ENCODE results near the gene POLK. TPM values are rescaled to one million over a fixed set of nuclear protein-coding genes. Genes with fewer than 3 reads are reported as not detected.
A peak's percentile ranks its signal among the peaks of the same experiment; 100 is the strongest.
"Not testable (repeated sequence)": the region's sequence is repeated elsewhere in the genome, so short reads cannot be mapped to it uniquely, and the experiment has no call there.

Gene POLK
- 10 to 100 TPM; 30.1 to 37.8 (median 32.0) TPM for polyA plus RNA-seq (ENCODE audit: insufficient read length in 4 of 4)

DNA sequence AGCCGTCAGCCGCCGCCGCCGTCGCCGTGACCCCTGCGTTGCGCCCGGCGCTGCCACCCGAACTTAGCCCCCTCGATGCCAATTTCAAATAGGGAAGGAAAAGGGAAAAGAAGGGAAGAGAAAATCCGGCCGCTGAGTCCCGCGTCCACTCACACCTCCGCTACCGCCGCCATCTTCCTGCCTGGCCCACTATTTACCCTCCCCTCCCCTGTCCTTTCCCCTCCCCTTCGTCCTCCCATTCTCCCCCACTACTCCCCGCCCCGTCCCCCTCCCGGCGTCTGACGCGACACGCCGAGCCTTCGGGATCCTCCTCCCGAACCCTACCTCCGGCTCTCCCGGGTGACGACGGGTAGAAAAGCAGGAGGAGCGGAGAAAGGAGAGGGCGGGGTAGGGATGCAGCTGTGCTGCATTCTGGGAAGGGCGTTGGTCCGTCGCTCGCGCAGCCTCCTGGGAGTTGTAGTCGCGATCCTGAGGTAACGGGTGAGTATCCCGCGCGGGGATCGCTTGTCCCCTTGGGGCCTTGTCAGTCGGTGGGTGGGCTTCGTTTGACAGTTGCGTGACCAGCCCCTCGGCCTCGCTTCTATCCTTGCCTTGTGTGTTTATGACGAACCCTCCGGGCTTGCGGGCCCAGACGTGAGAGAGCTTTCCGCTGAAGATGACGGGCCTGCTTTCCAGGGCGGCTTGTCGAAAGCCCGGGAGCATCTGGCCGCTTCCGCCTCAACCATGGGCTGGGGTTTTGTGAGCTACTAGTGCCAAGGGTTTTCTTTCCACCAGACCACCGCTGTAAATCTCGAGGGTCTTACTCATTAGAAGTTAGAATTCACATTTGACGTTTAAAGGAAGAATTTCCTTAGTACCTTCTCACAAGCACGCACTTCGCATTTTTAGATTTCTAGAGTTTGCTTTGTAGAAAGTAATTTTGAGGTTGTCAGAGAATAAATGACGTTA is at the start of gene POLK, which contains the start of gene CERT1:
TSS of gene POLK (plus strand) at position 457 of the 948 bp plus-strand sequence.
TSS of gene CERT1 (minus strand) at position 195 of the 948 bp plus-strand sequence. CDS start 422 bp downstream, outside the sequence.
- peak; percentile 95 to 98 (median 97) for DNase-seq (ENCODE audit: low read depth in 4 of 4, low spot score in 3 of 4)

DNA sequence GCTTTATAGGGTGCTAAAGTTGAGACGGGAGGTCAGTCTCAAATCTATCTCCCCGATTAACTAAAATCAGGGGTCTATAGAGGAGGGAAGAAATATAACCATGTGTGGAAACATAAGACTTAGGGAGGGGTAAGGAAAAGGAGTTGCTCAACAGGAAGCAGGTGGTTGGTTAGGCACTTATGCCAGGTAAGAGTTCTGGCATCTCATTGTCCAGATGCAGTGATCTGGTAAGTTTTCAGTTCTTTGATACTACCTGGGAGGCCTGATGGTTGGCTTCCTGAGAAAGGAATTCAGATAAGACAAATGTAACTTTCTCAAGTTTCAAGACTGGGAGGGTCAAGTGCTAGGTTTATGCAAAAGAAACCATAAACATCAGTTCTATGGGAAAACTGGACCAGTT is 48.0 kb upstream of the POLK start:
- no peak for DNase-seq (ENCODE audit: low read depth in 4 of 4, low spot score in 3 of 4)

DNA sequence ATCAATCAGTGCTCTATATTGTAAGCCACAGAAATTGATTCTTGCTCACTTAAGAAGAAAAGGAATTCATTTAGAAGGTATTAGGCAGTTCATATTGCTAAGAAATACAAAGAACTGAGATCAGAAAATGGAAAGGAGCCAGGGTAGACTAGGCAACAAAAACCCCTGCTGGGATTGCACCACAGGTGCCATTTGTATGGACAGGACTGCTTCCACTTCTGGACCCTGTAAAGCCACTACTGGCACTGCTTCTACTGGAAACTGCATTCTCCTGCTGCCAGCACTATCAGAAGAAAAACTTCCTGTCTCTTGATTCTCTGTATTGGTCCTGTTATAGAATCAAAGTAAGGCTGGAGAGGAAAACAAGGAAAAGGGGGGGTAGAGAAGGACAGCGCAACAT is 46.2 kb upstream of the POLK start:
- DNase-seq (ENCODE audit: low read depth in 4 of 4, low spot score in 3 of 4): no peak

DNA sequence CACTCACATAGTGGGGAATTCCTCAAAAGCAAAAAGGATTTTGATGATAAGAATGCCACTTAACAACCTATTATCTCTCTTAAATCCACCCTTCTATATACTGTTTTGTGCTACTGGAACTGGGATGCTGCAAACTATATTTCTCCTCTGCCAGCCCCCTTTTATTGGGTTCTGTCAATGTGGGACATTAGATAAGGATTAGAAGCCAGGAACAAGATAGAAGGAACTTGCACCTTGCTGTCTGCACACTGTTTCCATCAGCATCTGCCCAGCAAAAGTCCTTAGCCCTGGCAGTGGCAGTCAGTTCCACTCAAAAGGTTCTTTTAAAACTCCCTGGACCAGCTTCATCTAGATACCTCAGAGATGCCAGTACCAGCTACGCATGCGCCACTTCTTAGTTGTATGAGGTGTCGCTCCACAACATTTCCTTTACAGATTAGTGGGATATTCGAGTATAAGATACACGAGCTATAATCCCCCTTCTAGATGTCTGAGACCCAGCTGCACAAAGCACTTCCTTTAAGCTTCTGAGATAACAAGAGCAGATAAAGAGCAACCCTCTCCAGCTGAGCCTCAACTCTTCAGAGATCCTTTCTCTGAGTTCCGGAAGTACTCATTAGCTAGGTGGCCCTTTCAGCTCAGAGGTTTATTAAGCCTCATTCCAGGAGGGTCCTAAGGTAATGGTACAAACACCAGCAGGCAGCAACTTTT is 45.5 kb upstream of the POLK start:
- no peak for DNase-seq (ENCODE audit: low read depth in 4 of 4, low spot score in 3 of 4)

DNA sequence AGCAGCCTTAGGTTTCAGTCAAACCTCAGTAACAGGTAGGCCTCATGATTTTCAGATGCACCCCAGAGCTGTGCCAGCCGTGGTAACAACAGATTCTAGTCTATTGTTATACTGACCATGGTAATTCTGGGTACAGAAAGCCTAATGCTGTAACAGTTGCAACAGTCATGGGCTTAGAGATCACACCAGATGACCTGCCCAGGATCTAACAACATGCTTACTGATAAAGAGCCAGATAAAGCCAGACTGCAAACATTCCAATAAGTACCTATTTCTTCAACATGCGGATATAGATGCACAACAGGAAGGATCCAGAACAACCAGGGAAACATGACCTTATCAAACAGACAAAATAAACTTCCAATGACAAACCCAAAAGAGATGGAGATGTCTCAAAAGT is 43.1 kb upstream of the POLK start:
- DNase-seq (ENCODE audit: low read depth in 4 of 4, low spot score in 3 of 4): no peak

DNA sequence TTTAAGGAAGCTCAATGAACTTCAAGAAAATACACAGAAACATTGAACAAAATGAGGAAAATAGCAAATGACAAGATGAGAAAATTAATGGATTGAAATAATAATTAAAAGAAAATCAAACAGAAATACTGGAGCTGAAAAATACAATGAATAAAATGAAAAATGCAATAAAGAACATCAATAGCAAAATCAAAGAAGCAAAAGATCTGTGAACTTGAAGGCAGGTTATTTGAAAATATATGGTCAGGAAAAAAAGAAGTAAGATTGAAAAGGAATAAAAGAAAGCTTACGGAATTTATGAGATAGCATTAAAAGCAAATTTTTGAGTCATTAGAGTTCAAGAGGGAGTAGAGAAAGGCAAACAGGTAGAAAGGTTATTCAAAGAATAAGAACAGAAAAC is 42.7 kb upstream of the POLK start:
- no peak for DNase-seq (ENCODE audit: low read depth in 4 of 4, low spot score in 3 of 4)

DNA sequence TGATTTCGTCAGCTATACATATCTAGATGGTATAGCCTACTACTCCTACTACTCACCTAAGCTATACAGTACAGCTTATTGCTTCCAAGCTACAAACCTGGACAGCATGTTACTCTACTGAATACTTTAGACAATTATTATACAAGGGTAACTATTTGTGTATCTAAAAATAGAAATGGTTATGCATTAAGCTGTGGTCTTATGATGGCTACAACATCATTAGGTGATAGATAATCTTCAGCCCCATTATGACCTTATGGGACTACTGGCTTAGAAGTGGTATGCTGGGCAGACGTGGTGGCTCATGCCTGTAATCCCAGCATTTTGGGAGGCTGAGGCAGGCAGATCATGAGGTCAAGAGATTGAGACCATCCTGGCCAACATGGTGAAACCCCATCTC is 40.5 kb upstream of the POLK start:
- DNase-seq (ENCODE audit: low read depth in 4 of 4, low spot score in 3 of 4): no peak

DNA sequence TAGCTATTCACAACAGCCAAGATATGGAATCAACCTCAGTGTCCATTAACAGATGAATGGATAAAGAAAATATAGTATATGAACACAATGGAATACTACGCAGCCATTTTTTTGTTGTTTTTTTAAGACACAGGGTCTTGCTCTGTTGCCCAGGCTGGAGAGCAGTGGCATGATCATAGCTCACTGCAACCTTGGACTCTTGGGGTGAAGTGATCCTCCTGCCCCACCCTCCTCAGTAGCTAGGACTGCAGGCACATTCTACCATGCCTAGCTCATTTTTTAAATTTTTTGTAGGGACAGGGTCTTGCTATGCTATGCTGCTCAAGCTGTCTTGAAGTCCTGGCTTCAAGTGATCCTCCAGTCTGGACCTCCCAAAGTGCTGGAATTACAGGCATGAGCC is 38.7 kb upstream of the POLK start:
- DNase-seq (ENCODE audit: low read depth in 4 of 4, low spot score in 3 of 4): no peak

DNA sequence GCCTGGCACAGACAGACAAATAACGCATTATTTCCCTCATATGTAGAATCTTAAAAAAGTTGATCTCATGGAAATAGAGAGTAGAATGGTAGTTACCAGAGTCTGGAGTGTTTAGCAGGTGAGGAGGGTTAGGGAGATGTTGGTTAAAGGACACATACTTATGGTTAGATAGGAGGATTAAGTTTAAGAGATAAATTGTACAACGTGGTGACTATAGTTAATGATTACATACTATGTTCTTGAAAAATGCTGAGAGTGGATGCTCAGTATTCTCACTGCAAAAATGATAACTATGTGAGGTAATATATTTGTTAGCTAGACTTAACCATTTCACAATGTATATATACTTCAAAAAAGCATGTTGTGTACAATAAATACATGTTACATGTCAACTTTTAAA is 38.2 kb upstream of the POLK start:
- no peak for DNase-seq (ENCODE audit: low read depth in 4 of 4, low spot score in 3 of 4)

DNA sequence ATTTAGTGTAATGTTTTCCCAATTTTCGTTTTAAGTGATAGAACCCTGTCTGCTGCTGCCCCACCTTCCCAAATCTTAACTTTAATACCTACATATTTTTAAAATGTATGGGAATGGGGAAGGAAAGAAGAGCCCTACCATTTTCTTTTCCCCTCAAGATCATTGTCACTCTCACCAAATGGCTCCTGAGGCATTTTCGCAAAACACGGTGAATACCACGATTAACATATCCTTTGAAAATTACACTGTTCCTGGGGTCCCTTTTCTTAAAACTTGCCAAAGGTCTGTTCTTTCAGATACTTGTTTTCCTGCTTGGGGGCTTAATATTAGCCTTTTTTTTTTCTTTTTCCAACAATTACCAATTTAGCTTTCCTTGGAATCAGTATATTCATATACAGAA is 36.3 kb upstream of the POLK start:
- no peak for DNase-seq (ENCODE audit: low read depth in 4 of 4, low spot score in 3 of 4)

DNA sequence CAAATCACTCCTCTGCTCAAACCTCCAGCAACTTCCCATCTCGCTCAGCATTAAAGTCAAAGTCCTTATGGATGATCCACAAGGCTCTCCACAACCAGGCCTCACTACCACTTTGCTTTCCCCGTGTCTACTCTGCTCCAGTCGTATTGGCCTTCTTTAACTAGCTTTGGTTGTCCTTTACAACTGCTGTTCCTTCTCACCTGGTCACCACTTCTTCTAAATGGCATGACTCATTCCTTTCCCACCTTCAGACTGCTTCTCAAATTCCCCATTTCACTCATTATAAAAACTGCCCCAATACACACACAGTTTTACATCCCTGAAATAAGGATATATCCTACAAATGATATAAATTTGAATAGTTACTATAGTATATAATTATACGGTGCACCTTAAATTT is 30.7 kb upstream of the POLK start:
- DNase-seq (ENCODE audit: low read depth in 4 of 4, low spot score in 3 of 4): no peak

DNA sequence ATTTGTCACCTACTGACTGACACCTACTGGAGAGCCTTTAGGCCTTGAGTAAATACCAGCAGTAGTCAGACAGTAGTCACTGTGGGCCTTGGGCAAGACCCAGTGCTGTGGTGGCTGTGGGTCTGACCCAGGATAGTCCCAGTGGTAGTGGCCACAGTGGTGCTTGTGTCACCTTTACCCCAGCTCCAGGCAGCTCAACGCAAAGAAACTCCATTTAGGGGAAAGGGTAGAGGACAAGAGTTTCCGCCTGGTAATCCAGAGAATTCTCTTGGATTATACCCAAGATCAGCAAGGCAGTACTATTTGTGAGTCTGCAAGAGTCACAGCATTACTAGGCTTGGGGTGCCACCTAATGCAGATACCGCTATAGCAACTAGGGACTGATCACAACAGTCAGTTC is 29.2 kb upstream of the POLK start:
- no peak for DNase-seq (ENCODE audit: low read depth in 4 of 4, low spot score in 3 of 4)

DNA sequence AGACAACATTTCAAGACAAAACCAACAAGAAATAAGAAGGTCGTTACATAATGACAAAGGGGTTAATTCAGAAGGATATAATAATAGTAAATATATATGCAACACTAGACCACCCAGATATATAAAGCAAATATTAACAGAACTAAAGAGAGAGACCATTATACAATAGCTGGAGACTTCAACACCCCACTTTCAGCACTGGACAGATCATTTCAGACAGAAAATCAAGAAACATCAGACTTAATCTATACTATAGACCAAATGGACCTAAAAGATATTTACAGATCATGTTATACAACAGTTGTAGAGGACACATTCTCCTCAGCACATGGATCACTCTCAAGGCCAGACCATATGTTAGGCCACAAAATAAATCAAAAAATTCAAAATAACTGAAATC is 27.1 kb upstream of the POLK start:
- no peak for DNase-seq (ENCODE audit: low read depth in 4 of 4, low spot score in 3 of 4)

DNA sequence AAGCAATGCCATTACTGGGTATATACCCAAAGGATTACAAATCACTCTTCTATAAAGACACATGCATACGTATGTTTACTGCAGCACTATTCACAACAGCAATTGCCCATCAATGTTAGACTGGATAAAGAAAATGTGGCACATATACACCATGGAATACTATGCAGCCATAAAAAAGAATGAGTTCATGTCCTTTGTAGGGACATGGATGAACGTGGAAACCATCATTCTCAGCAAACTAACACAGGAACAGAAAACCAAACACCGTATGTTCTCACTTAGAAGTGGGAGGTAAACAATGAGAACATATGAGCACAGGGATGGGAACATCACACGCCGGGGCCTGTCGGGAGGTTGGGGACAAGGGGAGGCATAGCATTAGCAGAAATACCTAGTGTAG is 21.8 kb upstream of the POLK start:
- not testable (repeated sequence) for DNase-seq (ENCODE audit: low read depth in 4 of 4, low spot score in 3 of 4)

DNA sequence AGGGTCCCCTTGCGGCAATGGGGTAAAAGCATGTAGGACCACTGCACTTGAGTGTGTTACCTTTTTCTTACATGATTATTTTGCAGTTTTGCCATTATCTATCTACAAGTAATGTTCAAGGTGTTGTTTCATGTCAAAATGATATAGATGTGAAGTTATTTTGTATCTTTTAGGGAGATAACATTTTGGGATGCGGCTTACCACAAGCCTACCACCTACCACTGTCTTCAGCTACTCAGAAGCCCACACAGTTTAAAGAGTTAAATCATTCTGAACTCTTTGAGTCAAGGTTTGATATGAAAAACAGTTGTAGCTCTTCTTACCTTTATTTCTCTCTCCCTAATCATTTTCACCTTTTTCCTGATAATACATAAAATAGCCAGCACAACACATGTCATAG is 20.1 kb upstream of the POLK start:
- DNase-seq (ENCODE audit: low read depth in 4 of 4, low spot score in 3 of 4): no peak

DNA sequence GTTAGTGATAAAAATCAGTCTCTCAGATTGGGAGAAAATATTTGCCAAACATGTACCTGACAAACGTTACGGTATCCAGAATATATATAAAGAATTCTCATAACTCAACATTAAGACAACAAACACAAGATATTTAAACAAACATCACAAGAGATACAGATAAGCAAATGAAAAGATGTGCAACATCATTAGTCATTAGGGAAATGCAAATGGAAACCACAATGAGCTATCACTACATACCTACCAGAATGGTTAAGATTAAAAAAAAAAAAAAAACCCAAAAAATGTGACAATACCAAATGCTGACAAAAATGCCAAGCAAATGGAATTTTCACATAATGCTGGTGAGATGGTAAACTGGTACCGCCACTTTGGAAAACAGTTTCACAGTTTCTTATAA is 15.7 kb upstream of the POLK start:
- DNase-seq (ENCODE audit: low read depth in 4 of 4, low spot score in 3 of 4): no peak

DNA sequence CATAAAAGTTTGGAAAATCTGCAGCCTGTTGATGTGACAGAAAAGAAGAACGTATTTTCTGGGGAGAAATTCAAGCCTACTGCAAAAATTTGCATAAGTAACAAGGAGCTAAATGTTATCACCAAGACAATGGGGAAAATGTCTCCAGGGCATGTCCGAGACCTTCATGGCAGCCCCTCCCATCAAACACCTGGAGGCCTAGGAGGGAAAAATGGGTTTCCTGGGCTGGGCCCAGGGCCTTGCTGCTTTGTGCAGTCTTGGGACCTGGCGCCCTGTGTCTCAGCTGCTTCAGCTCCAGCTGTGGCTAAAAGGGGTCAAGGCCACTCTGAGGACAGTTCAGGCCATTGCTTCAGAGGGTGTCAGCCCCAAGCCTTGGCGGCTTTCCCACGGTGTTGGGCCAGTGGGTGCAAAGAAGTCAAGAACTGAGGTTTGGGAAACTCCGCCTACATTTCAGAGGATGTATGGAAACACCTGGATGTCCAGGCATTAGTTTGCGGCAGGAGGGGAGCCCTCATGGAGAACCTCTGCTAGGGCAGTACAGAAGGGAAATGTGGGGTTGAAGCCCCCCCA is 13.4 kb upstream of the POLK start:
- no peak for DNase-seq (ENCODE audit: low read depth in 4 of 4, low spot score in 3 of 4)

DNA sequence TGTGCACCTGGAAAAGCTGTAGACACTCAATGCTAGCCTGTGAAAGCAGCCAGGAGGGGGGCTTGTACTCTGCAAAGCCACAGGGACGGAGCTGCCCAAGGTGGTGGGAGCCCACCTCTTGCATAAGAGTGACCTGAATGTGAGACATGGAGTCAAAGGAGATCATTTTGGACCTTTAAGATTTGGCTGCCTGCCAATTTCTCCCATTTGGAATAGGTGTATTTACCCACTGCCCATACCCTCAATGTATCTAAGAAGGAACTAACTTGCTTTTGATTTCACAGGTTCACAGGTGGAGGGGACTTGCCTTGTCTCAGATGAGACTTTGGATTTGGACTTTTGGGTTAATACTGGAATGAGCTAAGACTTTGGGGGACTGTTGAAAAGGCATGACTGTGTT is 12.8 kb upstream of the POLK start:
- DNase-seq (ENCODE audit: low read depth in 4 of 4, low spot score in 3 of 4): not testable (repeated sequence)

DNA sequence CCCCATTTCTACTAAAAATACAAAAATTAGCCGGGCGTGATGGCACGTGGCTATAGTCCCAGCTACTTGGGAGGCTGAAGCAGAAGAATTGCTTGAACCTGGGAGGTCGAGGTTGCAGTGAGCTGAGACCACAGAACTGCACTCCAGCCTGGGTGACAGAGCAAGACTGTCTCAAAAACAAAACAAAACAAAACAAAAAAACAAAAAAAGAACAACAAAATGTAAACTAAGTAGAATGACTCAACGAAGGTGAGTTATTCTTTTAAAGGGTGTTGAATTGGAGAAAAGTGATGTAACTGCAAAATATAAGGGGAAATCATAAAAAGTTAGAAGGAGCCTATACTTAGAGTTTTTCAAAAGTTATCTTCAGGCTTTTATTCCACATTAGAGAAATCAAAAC is 6.6 kb upstream of the POLK start:
- not testable (repeated sequence) for DNase-seq (ENCODE audit: low read depth in 4 of 4, low spot score in 3 of 4)

DNA sequence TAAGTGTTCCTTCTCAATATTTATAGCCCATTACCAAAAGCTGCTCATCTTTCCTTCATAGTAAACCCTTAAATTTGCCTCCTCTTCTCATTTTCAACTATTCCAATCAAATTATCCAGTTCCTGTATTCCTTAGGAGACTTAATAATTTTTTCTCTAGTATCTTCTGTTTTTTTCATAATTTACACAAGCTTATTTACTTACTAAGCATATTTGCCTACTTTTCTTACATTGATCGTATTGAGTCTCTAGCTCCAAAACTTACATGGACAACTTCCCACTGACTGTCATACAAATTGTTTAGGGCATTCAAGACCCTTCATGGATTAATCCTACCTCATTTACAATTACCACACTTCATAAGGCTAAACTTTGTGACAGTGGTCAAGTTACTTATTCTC is 3.9 kb upstream of the POLK start:
- no peak for DNase-seq (ENCODE audit: low read depth in 4 of 4, low spot score in 3 of 4)

DNA sequence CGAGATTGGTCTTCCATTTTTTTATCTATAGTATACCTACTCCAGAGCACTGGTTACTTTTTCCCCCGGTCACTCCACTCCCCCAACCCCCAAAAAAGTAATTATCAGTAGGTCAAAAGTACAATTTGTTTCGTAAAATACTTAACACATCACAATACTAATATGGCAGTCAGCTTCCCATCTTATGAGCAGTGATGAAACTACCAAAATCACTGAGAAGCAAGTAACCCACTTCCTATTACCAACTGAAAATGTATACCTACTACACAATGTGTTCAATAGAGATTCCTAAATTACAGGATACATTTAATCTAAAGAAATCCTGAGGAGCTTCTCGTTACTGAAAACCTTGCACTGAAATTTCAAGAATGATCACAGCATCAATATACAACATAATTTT is 2.1 kb upstream of the POLK start:
- DNase-seq (ENCODE audit: low read depth in 4 of 4, low spot score in 3 of 4): no peak
